Thyroid gland (tissue), 4 donors: Measurements from ENCODE around the gene DPP4. TPM values are rescaled to one million over a fixed set of nuclear protein-coding genes. Genes with fewer than 3 reads are reported as not detected.

Experiments
- DNase-seq, 2 donors: peaks; one replicate each; pipeline ENCODE4 v3.0.0-alpha.2; 2019
- H3K27ac ChIP-seq, 3 donors: fragments of 200-600 bp; sonication (generic); 1 replicate in 2 of 3; 2 replicates in 1 of 3; pipeline ENCODE4 v1.5.1; 2016 to 2019; ENCODE audit warnings: mild to moderate bottlenecking in 1 of 3, moderate library complexity in 1 of 3
- H3K27me3 ChIP-seq: fragments of 200-600 bp; sonication (generic); one replicate; pipeline ENCODE4 v1.5.1; 2019
- H3K36me3 ChIP-seq, 2 donors: fragments of 200-600 bp; sonication (generic); one replicate each; pipeline ENCODE4 v1.5.1; 2016 to 2019
- H3K4me1 ChIP-seq, 2 donors: fragments of 200-600 bp; sonication (generic); one replicate each; pipeline ENCODE4 v1.5.1; 2017 to 2019
- H3K4me3 ChIP-seq, 3 donors: fragments of 200-600 bp; sonication (generic); replicated peaks in 1 of 3; 1 replicate in 2 of 3; 2 replicates in 1 of 3; pipeline ENCODE4 v1.5.1; 2016; ENCODE audit warnings: mild to moderate bottlenecking in 1 of 3
- H3K9me3 ChIP-seq: fragments of 200-600 bp; sonication (generic); one replicate; pipeline ENCODE4 v1.5.1; 2017
- POLR2A ChIP-seq, 2 donors: fragments of 450-650 bp; IDR thresholded peaks; one replicate each; pipeline ENCODE4 v1.6.1; 2017; ENCODE audit warnings: antibody characterized with exemption in 2 of 2, mild to moderate bottlenecking in 2 of 2, moderate library complexity in 1 of 2
- WGBS, 2 donors: methylation state at CpG; one replicate each; pipeline ENCODE4 v1.1.5; 2017; 5-methylcytosine and 5-hydroxymethylcytosine counted together
- intact Hi-C: fragments of 100-400 bp; cut with DNase I; formaldehyde crosslinking; loops from one replicate; pipeline ENCODE4 v1.15.1; 2023
- total RNA-seq, 4 donors: library from RNA; depleted of rRNA; stranded (reverse); fragments of >200 nt; gene quantifications; one replicate each; pipeline ENCODE4 v1.2.3, GENCODE V29; 2016
- TF ChIP-seq, protein P1 (sequence below), 6 experiments: fragments of 200-600 bp in 3 of 6; fragments of 450-650 bp in 3 of 6; sonication (generic) in 3 of 6; IDR thresholded peaks; one replicate each; pipeline ENCODE4 v1.5.1; 2016 to 2019; ENCODE audit warnings: antibody characterized with exemption in 6 of 6, mild to moderate bottlenecking in 2 of 6, inconsistent platforms in 1 of 6, moderate library complexity in 1 of 6

The DPP4 gene
- total RNA-seq, 4 donors from 2014 or later: 3.0 to 12.7 (median 4.4) TPM

DNA sequence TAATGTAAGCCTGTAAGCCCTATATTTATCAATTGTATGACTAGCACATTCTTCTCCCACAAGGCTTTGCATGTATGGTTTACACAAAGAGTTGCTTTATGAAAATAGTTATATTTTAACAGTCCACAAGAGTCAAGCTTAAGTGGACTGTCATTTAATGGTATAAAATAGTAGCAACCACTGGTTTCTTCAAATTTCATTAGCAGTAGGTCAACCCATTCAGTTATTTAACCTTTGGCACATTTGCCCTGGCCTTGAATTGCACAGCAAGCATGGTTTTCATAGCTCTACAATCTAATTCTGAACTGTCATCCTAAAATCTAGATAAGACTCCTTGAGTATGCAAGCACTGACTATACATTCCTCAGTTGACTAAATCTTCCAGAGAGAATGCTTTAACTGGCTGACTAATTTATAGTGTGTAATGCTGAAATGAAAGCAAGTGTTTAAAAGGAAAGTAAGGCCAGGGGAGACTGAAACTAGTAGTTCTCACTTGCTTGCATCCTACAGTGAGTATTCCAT, 1.8 kb downstream of the DPP4 start:
- TF ChIP-seq, protein P1, sequence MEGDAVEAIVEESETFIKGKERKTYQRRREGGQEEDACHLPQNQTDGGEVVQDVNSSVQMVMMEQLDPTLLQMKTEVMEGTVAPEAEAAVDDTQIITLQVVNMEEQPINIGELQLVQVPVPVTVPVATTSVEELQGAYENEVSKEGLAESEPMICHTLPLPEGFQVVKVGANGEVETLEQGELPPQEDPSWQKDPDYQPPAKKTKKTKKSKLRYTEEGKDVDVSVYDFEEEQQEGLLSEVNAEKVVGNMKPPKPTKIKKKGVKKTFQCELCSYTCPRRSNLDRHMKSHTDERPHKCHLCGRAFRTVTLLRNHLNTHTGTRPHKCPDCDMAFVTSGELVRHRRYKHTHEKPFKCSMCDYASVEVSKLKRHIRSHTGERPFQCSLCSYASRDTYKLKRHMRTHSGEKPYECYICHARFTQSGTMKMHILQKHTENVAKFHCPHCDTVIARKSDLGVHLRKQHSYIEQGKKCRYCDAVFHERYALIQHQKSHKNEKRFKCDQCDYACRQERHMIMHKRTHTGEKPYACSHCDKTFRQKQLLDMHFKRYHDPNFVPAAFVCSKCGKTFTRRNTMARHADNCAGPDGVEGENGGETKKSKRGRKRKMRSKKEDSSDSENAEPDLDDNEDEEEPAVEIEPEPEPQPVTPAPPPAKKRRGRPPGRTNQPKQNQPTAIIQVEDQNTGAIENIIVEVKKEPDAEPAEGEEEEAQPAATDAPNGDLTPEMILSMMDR (IDR thresholded peaks at IDR 0.05): no peak
- TF ChIP-seq POLR2A (IDR thresholded peaks at IDR 0.05): no peak
- Histone ChIP-seq H3K27ac (no peak overlapping the region), H3K27me3 (no peaks in the 10 kb centered on the region), H3K4me3 (no peak overlapping the region), H3K4me1 (peaks cover 8 to 11% of the 10 kb centered on the region in 2 donors), H3K9me3 (no peaks in the 10 kb centered on the region), H3K36me3 (no peaks in the 10 kb centered on the region)
- intact Hi-C loops: no loop called here
- DNase-seq: no peak

DNA sequence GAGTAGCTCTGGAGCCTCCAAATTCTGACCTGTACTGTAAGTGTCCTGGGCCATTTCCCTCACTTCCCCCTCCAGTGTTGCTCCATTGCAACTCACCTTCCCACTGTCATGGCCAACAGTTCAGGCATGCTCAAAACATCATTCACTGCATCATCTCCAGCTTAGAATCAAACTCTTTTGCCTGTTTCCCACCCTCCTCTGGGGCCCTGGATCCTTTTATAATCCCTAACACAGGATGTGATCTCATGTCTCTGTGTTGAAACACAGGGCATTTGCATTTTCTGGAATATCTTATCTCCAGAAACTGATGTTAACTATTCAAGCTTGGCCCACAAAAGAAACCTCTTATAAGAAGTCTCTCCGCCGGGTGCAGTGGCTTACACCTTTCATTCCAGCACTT, 3.0 kb downstream of the DPP4 start:
- Histone ChIP-seq H3K27ac (no peak overlapping the region), H3K27me3 (no peaks in the 10 kb centered on the region), H3K9me3 (no peaks in the 10 kb centered on the region), H3K4me3 (no peak overlapping the region), H3K4me1 (peaks cover 8 to 11% of the 10 kb centered on the region in 2 donors), H3K36me3 (no peaks in the 10 kb centered on the region)
- WGBS, 2 donors: 92 to 98% methylated on average over 2 of the region's 2 CpGs
- TF ChIP-seq, protein P1 (IDR thresholded peaks at IDR 0.05): no peak
- TF ChIP-seq POLR2A (IDR thresholded peaks at IDR 0.05): no peak
- intact Hi-C loops: no loop called here
- DNase-seq: no peak

DNA sequence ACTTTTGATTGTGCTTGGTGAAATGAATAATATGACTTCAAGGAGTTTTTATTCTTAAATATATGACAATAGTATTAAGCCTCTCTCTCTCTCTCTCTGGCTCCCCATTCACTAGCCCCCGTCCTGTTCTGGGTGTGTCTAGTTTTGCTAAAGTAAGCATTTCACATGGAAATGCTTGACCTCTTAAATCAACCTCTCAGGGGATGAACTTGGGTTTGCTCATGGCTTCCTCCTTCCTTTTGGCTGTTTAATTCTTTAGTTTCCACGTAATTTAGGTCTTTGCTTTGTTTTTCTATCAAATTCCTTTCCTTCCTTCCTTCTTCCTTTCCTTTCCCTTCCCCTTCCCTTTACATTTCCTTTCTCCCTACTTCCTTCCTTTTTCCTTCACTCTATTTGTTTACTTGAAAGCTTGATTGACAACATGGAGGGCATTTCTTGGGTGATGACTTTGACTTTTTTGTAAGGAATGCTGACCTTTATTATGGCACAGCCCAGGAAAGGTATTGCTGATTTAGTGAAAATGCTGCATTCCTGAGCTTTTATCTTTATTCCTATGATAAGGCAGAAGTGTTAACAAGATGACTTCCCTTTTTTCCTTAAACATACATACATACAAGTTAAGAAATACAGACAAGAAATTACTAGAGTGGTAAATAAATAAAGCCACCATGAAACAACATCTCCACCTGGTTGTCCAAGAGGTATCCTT, 3.6 kb downstream of the DPP4 start:
- Histone ChIP-seq H3K27me3 (no peaks in the 10 kb centered on the region), H3K9me3 (no peaks in the 10 kb centered on the region), H3K27ac (no peak overlapping the region), H3K36me3 (no peaks in the 10 kb centered on the region), H3K4me3 (no peak overlapping the region), H3K4me1 (peaks cover 8 to 11% of the 10 kb centered on the region in 2 donors)
- no peak for TF ChIP-seq POLR2A (IDR thresholded peaks at IDR 0.05)
- TF ChIP-seq, protein P1 (IDR thresholded peaks at IDR 0.05): no peak
- no peak for DNase-seq
- intact Hi-C loops: no loop called here
- WGBS, 2 donors: 45% methylated on average over 2 of the region's 2 CpGs

DNA sequence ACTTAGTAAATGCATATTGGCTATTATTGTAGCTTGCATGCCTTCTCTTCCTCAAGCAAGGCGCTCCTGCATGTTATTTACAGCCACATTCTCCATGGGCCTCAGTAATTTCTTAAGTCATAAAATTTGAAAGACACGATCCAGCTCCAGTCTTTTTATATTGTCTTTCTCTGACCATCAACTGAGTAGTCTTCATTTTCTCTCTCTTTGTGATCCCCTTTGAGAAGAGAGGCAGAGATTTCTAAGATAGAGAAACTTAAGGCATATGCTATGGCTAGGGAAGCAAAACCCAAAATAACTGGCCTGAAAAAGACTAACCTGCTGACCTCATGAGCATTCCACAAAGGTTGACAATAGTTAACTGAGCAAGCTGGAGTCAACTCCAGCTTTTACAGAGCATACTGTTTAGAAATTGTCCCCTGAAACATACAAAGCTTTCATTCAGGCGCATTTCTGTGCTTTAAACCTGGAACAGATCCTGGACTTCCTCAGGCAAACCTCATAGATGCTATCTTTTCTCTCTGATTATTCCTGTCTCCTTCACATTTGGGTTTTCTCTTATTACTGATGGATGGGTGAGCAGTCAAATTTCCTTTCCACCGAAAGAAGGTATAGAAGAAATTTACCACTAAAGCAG, 4.6 kb downstream of the DPP4 start:
- Histone ChIP-seq H3K4me1 (peaks cover 8% of the 10 kb centered on the region in 2 donors), H3K9me3 (no peaks in the 10 kb centered on the region), H3K27me3 (no peaks in the 10 kb centered on the region), H3K4me3 (no peak overlapping the region), H3K27ac (no peak overlapping the region), H3K36me3 (no peaks in the 10 kb centered on the region)
- TF ChIP-seq POLR2A (IDR thresholded peaks at IDR 0.05): no peak
- TF ChIP-seq, protein P1 (IDR thresholded peaks at IDR 0.05): no peak
- DNase-seq: no peak
- intact Hi-C loops: no loop called here
- 88 to 89% methylated on average over 4 of the region's 4 CpGs for WGBS, 2 donors

DNA sequence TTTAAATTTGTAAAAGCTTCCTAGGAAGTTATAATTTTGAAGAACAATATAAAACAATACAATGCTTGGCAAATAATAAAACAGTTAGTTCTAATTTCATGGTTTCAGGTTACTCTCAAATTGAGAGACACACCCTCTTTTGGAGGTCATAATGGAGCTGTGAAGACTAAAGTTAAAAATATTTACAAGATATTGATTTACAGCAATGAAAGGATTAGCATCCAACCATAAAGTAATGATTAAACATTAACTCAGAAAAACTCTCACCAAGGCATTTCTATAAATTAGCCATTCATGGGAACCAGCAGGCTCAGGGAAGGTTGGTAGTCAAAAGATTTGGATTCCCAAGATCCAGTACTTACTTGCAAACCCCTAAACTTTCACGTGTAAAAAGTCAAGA, 6.4 kb downstream of the DPP4 start:
- no peaks in the 10 kb centered on the region for H3K9me3 ChIP-seq
- no peak overlapping the region for H3K27ac ChIP-seq
- no peaks in the 10 kb centered on the region for H3K36me3 ChIP-seq
- no peaks in the 10 kb centered on the region for H3K4me1 ChIP-seq
- 78 to 87% methylated on average over 1 of the region's 1 CpG for WGBS, 2 donors
- TF ChIP-seq, protein P1 (IDR thresholded peaks at IDR 0.05): no peak
- no peak for TF ChIP-seq POLR2A (IDR thresholded peaks at IDR 0.05)
- no peak for DNase-seq
- intact Hi-C loops: no loop called here
- H3K4me3 ChIP-seq: no peak overlapping the region
- H3K27me3 ChIP-seq: no peaks in the 10 kb centered on the region
